OCI-M2 (cell line): ENCODE data around the gene SLC22A13.
"Not testable (repeated sequence)": the region's sequence is repeated elsewhere in the genome, so short reads cannot be mapped to it uniquely, and the experiment has no call there.

Experiments used
- DNase-seq: peaks from one replicate; lab custom pipeline; 2025; ENCODE audit not compliant: unreplicated experiment; lab: John Stamatoyannopoulos, UW

Gene SLC22A13

DNA sequence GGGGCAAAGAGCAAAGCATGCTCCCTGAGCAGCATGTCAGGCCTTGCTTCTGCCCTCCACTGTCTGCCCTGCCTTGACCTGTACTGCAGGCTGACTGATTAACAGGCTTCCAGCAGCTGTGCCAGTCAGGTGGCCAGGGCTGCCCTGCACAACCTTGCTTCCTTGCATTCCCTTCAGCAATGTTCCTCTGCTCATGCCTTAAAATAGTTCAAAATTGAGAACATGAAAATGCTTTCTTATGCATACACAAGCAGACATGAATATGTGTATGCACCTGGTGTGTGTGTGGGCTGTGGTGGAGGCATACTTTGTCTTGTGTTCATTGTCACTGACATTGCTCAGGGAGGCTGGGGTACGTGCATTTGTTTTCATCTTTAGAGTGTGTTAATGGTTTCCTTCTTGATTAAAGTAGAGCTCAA, 1.2 kb upstream of the SLC22A13 start:
- DNase-seq: no peak

DNA sequence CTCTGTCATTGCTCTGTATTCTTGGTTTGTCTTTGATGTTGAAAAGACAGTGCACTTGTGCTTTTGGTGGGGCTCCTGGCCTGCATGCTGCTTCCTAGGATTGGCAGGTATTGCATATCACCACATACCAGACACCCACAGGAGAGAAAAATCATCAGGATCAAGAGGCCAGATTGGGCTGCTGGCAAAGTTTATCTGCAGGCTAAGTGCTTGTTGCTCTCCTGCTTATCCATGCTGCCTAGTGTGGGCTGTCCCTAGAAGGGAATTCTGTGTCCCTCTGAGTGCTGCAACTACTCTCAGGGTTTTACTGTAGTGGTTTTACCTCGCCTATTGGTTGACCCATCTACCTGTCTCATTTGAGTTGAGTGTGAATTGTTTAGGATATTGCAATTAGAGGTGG, 833 bp upstream of the SLC22A13 start:
- DNase-seq: no peak

DNA sequence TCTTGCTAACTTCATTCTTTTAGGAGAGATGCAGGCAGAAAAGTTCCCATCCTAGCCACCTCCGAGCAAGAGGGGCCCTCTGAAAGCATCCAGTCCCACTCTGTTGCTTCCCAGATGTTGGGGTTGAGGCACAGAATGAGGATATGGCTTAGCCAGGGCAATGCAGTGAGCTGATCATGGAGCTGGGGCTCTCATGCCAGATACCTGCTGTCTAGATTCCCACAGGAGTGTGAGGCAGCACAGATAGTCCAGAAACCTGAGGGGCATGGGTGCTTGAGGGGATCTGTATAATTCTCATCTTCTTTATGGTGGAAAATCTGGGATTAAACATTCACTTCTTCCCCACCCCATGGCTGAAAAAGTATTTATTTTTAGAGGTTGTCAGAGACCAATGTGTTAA, 1.2 kb downstream of the SLC22A13 start:
- DNase-seq: no peak

- no peak for DNase-seq
Observed at GRCh38 chr3:38267662-38268061, 2.0 kb downstream of the SLC22A13 start.

- no peak for DNase-seq
Observed at GRCh38 chr3:38268087-38268486, 2.5 kb downstream of the SLC22A13 start.

DNA sequence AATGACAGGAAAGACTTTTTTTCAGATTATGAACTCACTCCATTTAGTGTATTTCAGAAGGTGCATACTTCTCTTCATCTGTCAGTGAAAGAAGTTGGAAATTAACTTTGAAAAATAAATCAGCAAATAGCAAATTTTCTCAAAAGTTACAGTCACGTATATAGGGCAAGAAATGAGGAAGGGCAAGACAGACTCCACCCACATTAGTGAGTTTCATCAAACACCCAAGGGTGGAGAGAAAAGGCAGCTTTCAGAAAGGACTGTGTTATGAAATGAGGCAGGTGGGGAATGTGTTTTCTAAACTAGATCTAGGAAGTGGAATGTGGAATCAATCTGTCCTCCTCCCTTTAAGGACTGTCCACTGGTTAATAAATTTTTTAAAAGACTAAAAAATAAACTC, 2.9 kb downstream of the SLC22A13 start:
- no peak for DNase-seq

GRCh38 chr3:38270606-38271005, 5.0 kb downstream of the SLC22A13 start:
- DNase-seq: no peak

GRCh38 chr3:38271553-38271952, 5.9 kb downstream of the SLC22A13 start:
- DNase-seq: no peak

- DNase-seq: no peak
Observed at GRCh38 chr3:38274864-38275649, 9.4 kb downstream of the SLC22A13 start.

DNA sequence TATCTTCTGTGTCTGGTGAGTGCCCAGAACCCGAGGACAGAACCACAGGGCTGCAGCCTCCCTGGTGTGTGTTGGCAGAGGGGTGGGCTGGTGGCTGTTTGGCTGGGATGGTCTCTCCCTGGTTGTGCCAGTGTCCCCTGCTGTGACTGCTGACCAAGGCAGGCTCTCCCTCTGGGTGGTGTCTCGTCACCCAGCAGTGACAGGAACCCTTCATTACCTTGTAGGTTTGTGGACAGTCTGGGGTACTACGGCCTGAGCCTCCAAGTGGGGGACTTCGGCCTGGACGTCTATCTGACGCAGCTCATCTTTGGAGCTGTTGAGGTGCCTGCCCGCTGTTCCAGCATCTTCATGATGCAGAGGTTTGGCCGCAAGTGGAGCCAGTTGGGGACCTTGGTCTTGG, 10.0 kb downstream of the SLC22A13 start:
- no peak for DNase-seq

GRCh38 chr3:38276081-38276916, 10.7 kb downstream of the SLC22A13 start:
- no peak for DNase-seq

DNA sequence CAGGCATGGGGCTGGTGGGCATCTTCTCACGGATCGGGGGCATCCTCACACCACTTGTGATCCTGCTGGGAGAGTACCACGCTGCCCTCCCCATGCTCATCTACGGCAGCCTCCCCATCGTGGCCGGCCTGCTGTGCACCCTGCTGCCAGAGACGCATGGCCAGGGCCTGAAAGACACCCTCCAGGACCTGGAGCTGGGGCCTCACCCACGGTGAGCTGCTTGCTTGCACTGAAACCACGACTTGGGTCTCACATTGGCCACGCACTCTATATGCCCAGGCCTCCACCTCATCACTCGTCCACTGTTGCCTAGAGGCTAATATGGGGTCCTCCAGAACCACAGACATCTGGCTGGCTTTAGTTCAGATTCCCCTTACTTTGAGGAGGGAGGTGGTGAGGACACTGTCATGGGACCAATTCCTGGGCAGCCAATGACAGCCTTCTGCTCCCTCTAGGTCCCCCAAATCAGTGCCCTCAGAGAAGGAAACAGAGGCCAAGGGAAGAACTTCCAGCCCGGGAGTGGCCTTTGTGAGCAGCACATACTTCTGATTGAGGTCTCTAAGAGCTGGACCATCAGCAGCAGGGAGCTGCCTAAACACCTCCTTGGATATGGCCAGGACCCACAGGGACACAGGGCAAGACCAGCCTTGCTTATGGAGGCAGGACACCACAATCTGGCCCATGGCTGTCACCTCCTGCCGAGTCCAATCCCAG, 11.5 kb downstream of the SLC22A13 start:
- DNase-seq: no peak

DNA sequence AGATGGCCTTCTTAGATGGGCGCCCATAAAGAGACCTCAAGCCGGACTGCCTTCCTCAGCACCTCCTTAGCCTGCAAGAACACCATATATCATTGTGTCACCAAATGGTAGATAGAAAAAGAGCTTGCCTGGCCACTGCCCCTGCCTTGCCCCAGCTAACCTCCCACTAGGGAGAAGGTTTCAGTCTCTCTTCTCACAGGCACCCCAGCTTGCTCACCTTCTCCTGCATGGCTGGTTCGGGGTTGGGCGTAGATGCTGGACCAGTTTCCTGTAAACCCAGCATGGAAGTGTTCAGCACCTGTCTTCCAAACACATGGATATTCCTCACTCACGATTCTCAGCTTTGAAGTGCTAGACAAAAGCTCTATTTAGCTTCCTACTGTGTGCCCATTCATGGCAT, 13.2 kb downstream of the SLC22A13 start:
- DNase-seq: no peak

- no peak for DNase-seq
Observed at GRCh38 chr3:38281895-38282686, 16.5 kb downstream of the SLC22A13 start, which contains the start of gene SLC22A14. Gene SLC22A14, plus strand, starts transcription at chr3:38282294. Its CDS starts 23,733 bp downstream, at chr3:38306027.

DNA sequence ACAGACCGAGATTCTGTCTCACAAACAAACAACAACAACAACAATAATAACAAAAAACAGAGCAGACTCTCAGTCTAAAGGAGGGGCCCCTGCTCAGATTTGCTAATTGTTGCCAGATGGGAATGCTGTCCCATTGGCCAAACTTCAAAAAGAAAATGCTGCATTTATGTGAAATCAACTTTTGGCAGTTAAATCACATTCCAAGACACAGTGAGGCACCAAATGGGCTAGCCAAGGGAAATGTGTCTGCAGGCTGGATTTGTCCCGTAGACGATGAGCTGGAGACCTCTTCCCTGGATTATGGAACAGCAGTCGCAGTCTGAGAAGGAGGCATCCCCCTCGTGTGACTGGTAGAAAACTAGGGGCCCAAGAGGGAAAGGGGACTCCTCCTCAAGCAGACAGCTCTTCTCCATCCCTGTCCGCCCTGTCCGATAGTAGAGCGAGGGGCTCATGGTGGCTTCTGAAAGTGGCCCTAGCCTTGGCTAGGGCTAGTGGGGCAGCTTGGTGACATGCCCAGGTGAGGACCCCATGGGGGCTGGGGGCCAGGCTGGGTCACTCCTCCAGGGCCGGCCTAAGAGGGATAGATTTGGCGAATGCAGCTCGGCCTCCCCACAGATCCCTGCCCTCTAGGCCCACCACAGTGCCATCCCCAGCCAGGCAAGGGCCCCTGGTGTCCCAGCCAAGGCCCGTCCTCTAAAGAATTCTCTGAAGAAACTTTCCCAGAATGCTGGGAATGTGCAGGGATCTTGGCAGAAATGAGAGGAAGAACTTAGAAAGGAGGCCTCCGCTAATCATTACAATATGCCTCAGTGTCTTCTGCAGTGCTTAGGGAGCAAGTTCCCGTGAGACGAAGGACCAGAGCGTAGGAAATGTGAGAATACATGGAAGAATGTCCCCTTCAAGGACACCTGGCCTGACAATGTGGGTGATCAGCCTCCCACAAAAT, 18.5 kb downstream of the SLC22A13 start:
- no peak for DNase-seq

- DNase-seq: no peak
Observed at GRCh38 chr3:38284756-38285150, 19.1 kb downstream of the SLC22A13 start.

GRCh38 chr3:38289286-38290217, 23.9 kb downstream of the SLC22A13 start:
- not testable (repeated sequence) for DNase-seq

GRCh38 chr3:38297053-38297452, 31.4 kb downstream of the SLC22A13 start:
- DNase-seq: not testable (repeated sequence)
